Breast epithelium (tissue), 4 donors: ENCODE measurements around the gene TGM5. TPM values are rescaled to one million over a fixed set of nuclear protein-coding genes. Genes with fewer than 3 reads are reported as not detected.

Source experiments
- DNase-seq, 2 donors: peaks; one replicate each; pipeline ENCODE4 v3.0.0-alpha.2; 2019; ENCODE audit warnings: low spot score in 2 of 2
- H3K27ac ChIP-seq, 2 donors: fragments of 200-600 bp; sonication (generic) in 1 of 2; one replicate each; pipeline ENCODE4 v1.5.1; 2016 to 2019; ENCODE audit warnings: mild to moderate bottlenecking in 1 of 2
- H3K27me3 ChIP-seq, 2 donors: fragments of 200-600 bp; sonication (generic) in 1 of 2; one replicate each; pipeline versions ENCODE4 v1.5.1 to v1.6.0; 2017 to 2019; ENCODE audit warnings: control low read depth in 1 of 2, mild to moderate bottlenecking in 1 of 2
- H3K36me3 ChIP-seq: fragments of 200-600 bp; one replicate; pipeline ENCODE4 v1.5.1; 2019
- H3K4me1 ChIP-seq, 2 donors: fragments of 200-600 bp; sonication (generic); one replicate each; pipeline ENCODE4 v1.5.1; 2016 to 2019; ENCODE audit warnings: control low read depth in 1 of 2
- H3K4me3 ChIP-seq, 3 donors: fragments of 200-600 bp; sonication (generic); 1 replicate in 2 of 3; 2 replicates in 1 of 3; pipeline ENCODE4 v1.5.1; 2016 to 2019; ENCODE audit warnings: mild to moderate bottlenecking in 3 of 3, moderate library complexity in 2 of 3
- H3K9me3 ChIP-seq, 2 donors: fragments of 200-600 bp; sonication (generic) in 1 of 2; one replicate each; pipeline ENCODE4 v1.5.1; 2016 to 2019; ENCODE audit warnings: control low read depth in 1 of 2
- POLR2A ChIP-seq: fragments of 450-650 bp; IDR thresholded peaks from one replicate; pipeline ENCODE4 v1.6.1; 2016; ENCODE audit warnings: antibody characterized with exemption, mild to moderate bottlenecking, moderate library complexity
- POLR2AphosphoS5 ChIP-seq, 3 donors: sonication (generic); formaldehyde crosslinking; IDR thresholded peaks; one replicate each; pipeline ENCODE4 v1.6.1; 2017; ENCODE audit warnings: antibody characterized with exemption in 3 of 3
- intact Hi-C: fragments of 100-400 bp; cut with DNase I; formaldehyde crosslinking; loops from one replicate; pipeline ENCODE4 v1.15.1; 2023; ENCODE audit warnings: low total_unique reads
- total RNA-seq, 3 donors: library from RNA; depleted of rRNA; stranded (reverse); fragments of >200 nt; gene quantifications; one replicate each; pipeline ENCODE4 v1.1.0, GENCODE V29; 2016
- TF ChIP-seq, protein P1 (sequence below), 3 donors: fragments of 450-650 bp; IDR thresholded peaks; one replicate each; pipeline ENCODE4 v1.5.1; 2016 to 2017; ENCODE audit warnings: antibody characterized with exemption in 3 of 3, mild to moderate bottlenecking in 3 of 3, moderate library complexity in 3 of 3

TGM5 gene
- total RNA-seq, 3 donors from 2014 or later: 1.6 to 3.1 (median 2.7) TPM

DNA sequence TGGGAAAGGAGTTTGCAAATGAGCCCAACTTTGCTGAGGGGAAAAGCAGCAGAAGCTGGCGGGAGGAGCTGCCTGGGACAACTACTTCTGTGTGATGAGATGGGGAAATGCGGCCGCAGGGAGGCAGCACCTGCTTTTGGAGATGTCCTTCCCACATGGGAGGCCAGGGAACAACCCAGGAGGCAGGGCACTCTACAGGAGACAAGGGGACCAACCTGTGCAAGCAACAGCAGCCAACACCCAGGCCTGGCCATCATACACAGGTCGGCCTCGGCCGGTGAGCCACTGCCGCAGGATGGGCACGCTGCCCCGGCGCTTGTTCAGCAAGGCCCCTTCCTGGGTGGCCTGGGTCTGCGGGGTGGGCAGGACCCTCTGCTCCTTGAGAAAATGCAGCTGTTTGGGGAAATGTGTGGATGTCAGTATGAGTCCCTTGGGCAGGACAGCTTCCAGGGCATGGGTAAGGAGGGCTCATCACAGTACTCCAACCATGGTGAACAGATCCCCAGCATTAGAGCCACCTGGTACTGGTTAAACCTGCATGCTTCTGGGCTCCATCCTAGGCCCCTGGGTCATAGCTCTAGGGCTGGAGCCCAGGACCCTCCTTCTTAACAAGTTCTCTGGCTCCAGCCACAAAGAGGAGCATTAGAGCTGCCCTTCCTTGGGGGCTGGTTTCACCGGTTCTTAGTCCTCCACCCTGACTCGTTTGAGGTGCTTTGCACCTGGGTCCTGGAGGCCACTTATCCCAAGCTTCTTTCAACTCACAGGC is 57.5 kb downstream of the TGM5 start:
- H3K4me1 ChIP-seq: no peaks in the 10 kb centered on the region
- DNase-seq: no peak
- H3K27me3 ChIP-seq: no peaks in the 10 kb centered on the region
- H3K36me3 ChIP-seq: no peaks in the 10 kb centered on the region
- H3K9me3 ChIP-seq: no peaks in the 10 kb centered on the region
- no peak overlapping the region for H3K4me3 ChIP-seq
- H3K27ac ChIP-seq: no peak overlapping the region
- TF ChIP-seq POLR2A (no peak), POLR2AphosphoS5 (IDR thresholded peaks at IDR 0.05) (no peak)
- TF ChIP-seq, protein P1, sequence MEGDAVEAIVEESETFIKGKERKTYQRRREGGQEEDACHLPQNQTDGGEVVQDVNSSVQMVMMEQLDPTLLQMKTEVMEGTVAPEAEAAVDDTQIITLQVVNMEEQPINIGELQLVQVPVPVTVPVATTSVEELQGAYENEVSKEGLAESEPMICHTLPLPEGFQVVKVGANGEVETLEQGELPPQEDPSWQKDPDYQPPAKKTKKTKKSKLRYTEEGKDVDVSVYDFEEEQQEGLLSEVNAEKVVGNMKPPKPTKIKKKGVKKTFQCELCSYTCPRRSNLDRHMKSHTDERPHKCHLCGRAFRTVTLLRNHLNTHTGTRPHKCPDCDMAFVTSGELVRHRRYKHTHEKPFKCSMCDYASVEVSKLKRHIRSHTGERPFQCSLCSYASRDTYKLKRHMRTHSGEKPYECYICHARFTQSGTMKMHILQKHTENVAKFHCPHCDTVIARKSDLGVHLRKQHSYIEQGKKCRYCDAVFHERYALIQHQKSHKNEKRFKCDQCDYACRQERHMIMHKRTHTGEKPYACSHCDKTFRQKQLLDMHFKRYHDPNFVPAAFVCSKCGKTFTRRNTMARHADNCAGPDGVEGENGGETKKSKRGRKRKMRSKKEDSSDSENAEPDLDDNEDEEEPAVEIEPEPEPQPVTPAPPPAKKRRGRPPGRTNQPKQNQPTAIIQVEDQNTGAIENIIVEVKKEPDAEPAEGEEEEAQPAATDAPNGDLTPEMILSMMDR (IDR thresholded peaks at IDR 0.05): no peak
- intact Hi-C loops: loop anchor here (5.0 kb wide), 1 partner anchor 467 kb away; no protein-coding TSS in a partner anchor

DNA sequence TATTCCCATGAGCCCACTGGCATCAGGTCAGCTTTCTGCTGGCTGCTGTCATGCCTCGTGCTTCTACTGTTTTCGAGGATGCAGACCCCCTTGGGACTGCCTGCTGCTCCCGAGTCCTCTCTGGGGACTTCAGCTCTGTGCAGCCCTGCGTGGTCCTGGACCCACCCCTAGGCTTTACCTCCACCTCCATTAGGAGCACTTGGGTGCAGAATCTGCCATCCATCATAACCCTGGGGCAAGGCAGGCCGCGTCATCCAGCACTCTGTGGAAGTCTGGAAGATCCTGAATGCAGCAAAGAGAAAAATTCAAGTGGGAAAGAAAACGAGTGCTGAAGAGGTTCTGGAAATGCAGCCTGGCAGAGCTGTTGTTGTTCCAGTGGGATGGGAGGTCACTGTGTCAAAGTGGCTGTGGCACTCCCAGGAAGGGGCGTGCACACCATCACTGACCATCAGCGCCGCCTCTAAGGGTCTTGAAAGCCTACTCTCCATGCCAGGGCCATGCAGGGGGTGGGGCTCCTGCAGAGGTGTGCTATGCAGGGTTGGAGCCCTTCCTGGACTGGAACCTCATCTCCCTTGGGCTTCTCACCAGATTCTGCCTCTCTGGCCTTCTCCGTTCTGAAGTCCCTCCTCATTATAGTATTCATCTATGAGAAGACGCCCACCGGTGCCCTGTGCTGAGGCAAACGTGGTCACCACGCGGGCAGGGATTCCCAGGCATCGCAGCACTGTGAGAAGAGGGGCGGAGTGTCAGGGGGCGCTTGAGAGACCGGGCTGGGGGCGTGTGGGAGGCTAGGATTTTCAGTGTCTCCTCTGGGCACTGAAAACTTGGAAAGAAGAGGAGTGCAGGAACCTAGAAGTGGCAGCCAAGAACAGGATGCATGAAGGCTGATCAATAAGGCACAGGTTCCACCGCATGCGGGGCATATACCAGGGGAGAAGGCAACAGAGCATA is 58.4 kb downstream of the TGM5 start:
- intact Hi-C loops: loop anchor here (5.0 kb wide), 1 partner anchor 466 kb away; no protein-coding TSS in a partner anchor
- Histone ChIP-seq H3K27ac (no peak overlapping the region), H3K4me3 (no peak overlapping the region), H3K36me3 (no peaks in the 10 kb centered on the region), H3K4me1 (no peaks in the 10 kb centered on the region), H3K27me3 (no peaks in the 10 kb centered on the region), H3K9me3 (no peaks in the 10 kb centered on the region)
- TF ChIP-seq POLR2A (no peak), POLR2AphosphoS5 (IDR thresholded peaks at IDR 0.05) (no peak)
- TF ChIP-seq, protein P1 (IDR thresholded peaks at IDR 0.05): no peak
- no peak for DNase-seq

DNA sequence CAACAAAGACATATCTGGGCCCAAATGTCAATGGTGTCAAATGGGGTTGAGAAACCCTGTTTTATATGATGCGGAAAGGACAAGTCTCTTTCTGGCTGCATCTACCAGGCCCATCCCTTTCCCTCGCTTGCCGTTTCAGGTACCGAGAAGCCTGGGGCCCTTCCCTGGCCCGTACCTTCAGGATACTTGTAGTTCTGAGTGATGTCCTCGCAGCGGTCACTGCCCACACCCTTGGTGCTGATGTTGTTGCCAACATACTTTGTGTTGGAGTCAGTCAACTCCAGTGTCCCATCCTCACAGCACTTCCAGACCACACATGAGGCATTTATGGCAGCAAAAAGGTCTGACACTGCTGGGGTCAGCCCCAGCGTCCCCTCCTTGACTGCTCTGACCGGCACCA is 59.7 kb downstream of the TGM5 start:
- H3K36me3 ChIP-seq: no peaks in the 10 kb centered on the region
- no peaks in the 10 kb centered on the region for H3K27me3 ChIP-seq
- DNase-seq: no peak
- no peak overlapping the region for H3K27ac ChIP-seq
- H3K9me3 ChIP-seq: no peaks in the 10 kb centered on the region
- TF ChIP-seq POLR2AphosphoS5 (IDR thresholded peaks at IDR 0.05) (no peak), POLR2A (no peak)
- TF ChIP-seq, protein P1 (IDR thresholded peaks at IDR 0.05): no peak
- intact Hi-C loops: loop anchor here (5.0 kb wide), 1 partner anchor 465 kb away; no protein-coding TSS in a partner anchor
- no peak overlapping the region for H3K4me3 ChIP-seq
- H3K4me1 ChIP-seq: no peaks in the 10 kb centered on the region

DNA sequence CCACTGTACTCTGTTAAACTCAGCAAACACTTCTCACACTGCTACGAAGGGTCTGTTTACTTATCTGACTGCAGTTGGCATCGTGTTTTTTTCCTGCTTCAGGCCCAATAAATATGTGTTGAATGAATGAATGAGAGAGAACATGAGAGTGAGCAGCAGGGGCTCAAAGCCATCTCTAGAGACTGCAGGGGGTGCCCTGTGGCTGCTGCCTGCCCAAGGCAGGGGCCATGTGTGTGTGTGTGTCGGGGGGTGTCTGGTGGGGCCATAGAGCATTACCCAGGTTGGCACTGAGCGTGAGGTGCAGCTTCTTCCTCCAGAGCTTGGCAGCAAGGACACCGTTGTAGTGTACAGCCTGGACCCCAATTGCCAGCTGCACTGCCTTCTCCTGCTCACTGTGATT is 60.7 kb downstream of the TGM5 start:
- Histone ChIP-seq H3K27me3 (no peaks in the 10 kb centered on the region), H3K9me3 (no peaks in the 10 kb centered on the region), H3K4me1 (no peaks in the 10 kb centered on the region), H3K4me3 (no peak overlapping the region), H3K27ac (no peak overlapping the region), H3K36me3 (no peaks in the 10 kb centered on the region)
- TF ChIP-seq POLR2AphosphoS5 (IDR thresholded peaks at IDR 0.05): no peak
- TF ChIP-seq, protein P1 (IDR thresholded peaks at IDR 0.05): no peak
- no peak for TF ChIP-seq POLR2A
- intact Hi-C loops: loop anchor here (5.0 kb wide), 1 partner anchor 464 kb away; no protein-coding TSS in a partner anchor
- DNase-seq: no peak
